ENCODE results near the gene CDH13. TPM values are rescaled to one million over a fixed set of nuclear protein-coding genes. Genes with fewer than 3 reads are reported as not detected.
A peak's percentile ranks its signal among the peaks of the same experiment; 100 is the strongest.

CDH13 gene
- polyA plus RNA-seq, 6 donors from 2014 or later: 0.04 to 0.29 (median 0.19) TPM; not detected in 1

DNA sequence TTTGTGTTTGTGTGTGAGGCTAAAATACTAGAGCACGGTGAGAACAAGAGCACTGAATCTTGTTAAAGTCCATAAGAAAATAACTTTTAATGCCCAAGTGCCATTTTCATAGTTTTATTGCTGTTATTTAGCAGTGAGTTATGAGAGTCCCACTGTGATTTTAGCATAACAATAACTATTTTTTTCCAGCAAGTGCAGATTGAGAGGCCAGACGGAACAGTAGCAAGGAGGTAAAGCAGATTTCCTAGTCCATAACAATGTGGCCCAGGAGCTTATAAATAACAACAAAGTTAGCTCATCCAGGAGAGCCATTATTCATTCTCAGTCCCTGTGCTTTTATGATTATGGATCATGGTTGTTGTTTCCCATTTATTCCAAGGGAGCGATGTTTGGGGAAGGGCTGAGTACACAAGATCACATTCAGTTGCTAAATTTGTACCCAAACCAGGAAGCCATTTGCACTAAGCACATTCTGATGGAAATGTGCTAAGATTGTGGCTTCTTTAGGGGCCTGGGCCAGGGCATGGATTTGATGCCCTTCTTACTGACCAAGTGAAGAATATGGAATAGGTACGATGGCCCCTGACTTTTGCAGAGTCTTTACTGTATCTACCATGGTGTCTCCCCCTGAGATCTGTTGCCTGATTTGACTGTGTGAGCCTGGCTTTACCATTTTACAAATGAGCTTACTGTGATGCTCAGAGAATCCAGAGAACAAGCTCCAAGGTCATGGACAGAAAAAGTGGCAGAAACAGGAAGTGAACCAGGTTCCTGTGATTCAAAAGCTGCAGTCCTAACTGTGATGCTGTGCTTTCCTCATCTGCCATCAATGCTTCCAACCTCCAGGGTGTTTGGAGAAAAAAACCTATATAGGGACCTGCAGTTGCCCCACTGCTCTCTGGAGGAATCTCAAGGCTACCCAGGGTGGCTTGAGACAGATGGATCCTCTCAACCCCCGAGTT lies 976.3 kb downstream of the CDH13 start:
- H3K27ac Mint-ChIP-seq: no peak overlapping the region
- H3K27me3 Mint-ChIP-seq: peaks cover 6 to 23% (median 7%) of the 10 kb centered on the region in 3 donors
- no peaks in the 10 kb centered on the region for H3K36me3 Mint-ChIP-seq
- no peak overlapping the region for H3K4me3 Mint-ChIP-seq
- H3K9me3 Mint-ChIP-seq: no peaks in the 10 kb centered on the region
- no peaks in the 10 kb centered on the region for H3K4me1 Mint-ChIP-seq
- DNase-seq (no peak), ATAC-seq (ENCODE audit: low read depth in 2 of 2) (no peak)

DNA sequence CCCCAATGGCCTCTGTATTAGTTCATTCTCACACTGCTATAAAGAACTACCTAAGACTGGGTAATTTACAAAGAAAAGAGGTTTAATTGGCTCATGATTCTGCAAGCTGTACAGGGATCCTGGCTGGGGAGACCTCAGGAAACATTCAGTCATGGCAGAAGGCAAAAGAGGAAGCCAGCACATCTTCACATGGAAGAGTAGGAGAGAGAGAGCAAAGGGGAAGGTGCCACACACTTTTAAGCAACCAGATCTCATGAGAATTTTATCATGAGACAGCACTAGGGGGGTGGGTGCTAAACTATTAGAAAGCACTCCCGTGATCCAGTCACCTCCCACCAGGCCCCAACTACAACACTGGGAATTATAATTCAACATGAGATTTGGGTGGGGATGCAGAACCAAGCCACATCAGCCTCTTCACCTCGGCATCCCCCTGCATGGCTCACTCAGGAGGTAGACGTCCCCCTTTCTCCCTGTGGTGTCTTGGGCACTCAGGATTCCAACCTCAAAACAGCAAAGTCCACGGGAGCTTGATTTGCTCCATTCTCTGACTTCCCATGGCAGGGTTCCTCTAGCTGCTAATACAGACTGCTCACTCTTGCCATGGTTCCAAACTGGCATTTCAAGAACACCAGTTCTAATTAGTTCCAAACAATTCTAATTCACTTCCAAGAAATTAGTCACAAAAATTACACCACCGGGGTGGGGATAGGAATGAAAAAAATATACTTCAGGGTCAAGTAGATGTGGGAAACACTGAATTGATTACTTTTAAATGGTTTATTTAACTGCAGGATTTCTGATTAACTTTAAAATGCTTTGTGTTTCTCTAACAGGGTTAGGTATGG lies 977.2 kb downstream of the CDH13 start:
- Mint-ChIP-seq H3K36me3 (no peaks in the 10 kb centered on the region), H3K4me3 (no peak overlapping the region), H3K27me3 (peaks cover 6 to 23% (median 7%) of the 10 kb centered on the region in 3 donors), H3K4me1 (no peaks in the 10 kb centered on the region), H3K27ac (peak overlapping the region in 1 of 6 donors; percentile 18), H3K9me3 (no peaks in the 10 kb centered on the region)
- ATAC-seq (ENCODE audit: low read depth in 2 of 2): no peak
- DNase-seq: no peak

DNA sequence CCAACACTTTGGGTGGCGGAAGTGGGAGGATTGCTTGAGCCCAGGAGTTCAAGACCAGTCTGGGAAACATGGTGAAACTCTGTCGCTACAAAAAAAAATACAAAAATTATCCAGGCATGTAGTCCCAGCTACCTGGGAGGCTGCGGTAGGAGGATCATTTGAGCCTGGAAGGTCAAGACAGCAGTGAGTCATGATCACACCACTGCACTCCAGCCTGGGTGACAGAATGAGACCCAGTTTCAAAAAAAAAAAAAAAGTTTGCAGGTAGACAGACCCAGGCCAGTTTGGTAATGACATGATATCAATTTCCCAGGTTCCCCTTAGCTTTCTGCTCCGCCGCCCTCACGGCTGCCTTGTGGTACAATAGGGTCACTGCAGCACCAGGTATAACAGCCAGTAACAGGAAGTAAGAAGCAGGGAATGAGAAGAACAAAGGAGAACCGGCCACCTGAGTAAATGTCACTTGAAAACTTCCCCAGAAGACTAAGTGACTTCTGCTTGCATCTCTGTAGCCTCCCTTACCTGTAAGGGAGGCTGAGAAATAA lies 979.8 kb downstream of the CDH13 start:
- ATAC-seq (ENCODE audit: low read depth in 2 of 2): no peak

DNA sequence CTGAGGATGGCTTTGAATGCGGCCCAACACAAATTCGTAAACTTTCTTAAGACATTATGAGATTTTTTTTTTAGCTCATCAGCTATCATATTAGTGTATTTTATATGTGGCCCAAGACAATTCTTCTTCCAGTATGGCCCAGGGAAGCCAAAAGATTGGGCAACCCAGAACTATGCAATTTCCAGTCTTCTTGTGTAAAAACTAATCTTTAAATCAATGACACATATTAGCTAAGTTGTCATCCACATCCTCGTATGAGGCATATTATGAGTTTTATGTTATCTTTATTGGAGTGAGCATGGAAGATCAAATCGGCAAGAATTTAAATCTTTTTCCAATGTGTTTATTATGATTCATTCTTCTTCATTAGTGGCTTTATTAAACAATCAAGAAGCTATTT lies 982.4 kb downstream of the CDH13 start:
- no peak for ATAC-seq (ENCODE audit: low read depth in 2 of 2)
- H3K4me1 Mint-ChIP-seq: no peaks in the 10 kb centered on the region
- H3K27ac Mint-ChIP-seq: no peak overlapping the region
- H3K9me3 Mint-ChIP-seq: peaks cover 0 to 14% (median 3%) of the 10 kb centered on the region in 7 donors
- no peak for DNase-seq
- H3K27me3 Mint-ChIP-seq: peaks cover 1 to 11% (median 7%) of the 10 kb centered on the region in 3 donors
- H3K4me3 Mint-ChIP-seq: no peak overlapping the region
- peaks cover 0 to 6% of the 10 kb centered on the region in 2 donors for H3K36me3 Mint-ChIP-seq

More for the DNA sequence above, 979.8 kb downstream of the CDH13 start:
- Mint-ChIP-seq H3K36me3 (no peaks in the 10 kb centered on the region), H3K27ac (peak overlapping the region in 2 of 6 donors; percentile 24 to 28), H3K4me3 (peak overlapping the region in 1 of 8 donors; percentile 53), H3K4me1 (no peaks in the 10 kb centered on the region), H3K27me3 (peaks cover 6 to 18% (median 7%) of the 10 kb centered on the region in 3 donors), H3K9me3 (peaks cover 0 to 5% (median 0%) of the 10 kb centered on the region in 7 donors)
- DNase-seq: no peak

DNA sequence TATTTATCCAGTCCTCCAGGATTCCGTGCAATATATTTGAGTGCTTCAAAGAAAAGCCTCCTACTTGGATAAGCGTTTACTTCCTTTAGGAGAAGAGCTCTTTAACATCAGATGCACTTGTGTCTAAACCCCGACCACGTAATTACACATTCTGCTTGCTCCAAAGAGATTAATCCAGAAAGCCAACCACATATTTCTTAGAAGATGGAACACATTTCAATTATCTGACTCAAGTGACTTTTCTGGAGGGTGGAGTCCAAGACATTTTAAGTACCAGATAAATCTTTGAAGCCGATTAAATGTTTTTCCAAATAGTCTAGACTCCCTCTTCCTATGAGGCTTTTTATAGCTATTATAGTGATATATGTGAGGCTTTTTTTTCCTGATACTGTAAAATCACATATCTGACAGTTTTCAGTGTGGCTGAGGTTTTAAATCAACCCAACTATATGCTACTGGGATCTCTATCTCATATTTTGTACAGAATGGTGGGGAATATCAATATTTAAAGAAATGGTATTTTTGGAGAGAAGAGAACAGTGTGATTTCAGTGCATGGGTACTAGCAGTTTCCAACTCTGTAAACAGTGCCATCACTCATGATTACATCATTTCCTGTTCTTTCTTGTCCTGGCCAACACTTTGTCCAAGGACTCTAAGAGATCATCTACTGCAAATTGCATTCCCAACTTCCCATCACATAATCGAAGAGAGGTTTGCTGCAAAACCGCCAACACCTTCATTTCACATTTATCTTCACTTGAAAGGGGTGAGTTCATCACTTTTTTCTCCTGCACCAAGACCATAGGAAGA lies 988.6 kb downstream of the CDH13 start:
- no peak overlapping the region for H3K27ac Mint-ChIP-seq
- H3K27me3 Mint-ChIP-seq: peaks cover 12 to 44% (median 20%) of the 10 kb centered on the region in 3 donors
- DNase-seq (no peak), ATAC-seq (ENCODE audit: low read depth in 2 of 2) (no peak)
- peaks cover 0 to 14% (median 3%) of the 10 kb centered on the region in 7 donors for H3K9me3 Mint-ChIP-seq
- peaks cover 0 to 6% of the 10 kb centered on the region in 2 donors for H3K36me3 Mint-ChIP-seq
- peaks cover 0 to 3% (median 0%) of the 10 kb centered on the region in 3 donors for H3K4me1 Mint-ChIP-seq
- no peak overlapping the region for H3K4me3 Mint-ChIP-seq

DNA sequence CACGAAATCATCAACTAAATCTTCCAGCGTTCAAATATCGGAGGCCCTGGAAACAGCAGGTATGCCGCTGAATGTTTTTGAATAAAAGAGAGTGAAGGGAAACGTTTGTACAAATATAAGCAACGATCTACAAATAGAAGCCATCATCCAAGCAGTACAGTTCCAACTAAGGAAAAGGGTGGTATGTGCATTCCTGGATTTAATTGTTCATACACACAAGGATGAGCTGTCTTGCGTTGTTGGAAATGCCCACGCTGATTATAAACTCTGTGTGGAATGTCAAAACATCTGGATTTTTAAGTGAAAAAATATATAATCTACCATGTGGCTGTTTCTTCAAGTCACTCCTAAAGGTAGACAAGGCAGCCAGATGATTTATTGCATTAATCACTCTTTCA lies 989.2 kb downstream of the CDH13 start:
- peaks cover 0 to 6% of the 10 kb centered on the region in 2 donors for H3K36me3 Mint-ChIP-seq
- no peak for DNase-seq
- peaks cover 0 to 14% (median 3%) of the 10 kb centered on the region in 7 donors for H3K9me3 Mint-ChIP-seq
- H3K4me3 Mint-ChIP-seq: no peak overlapping the region
- H3K4me1 Mint-ChIP-seq: peaks cover 0 to 3% (median 0%) of the 10 kb centered on the region in 3 donors
- H3K27me3 Mint-ChIP-seq: peaks cover 12 to 44% (median 20%) of the 10 kb centered on the region in 3 donors
- ATAC-seq (ENCODE audit: low read depth in 2 of 2): no peak
- H3K27ac Mint-ChIP-seq: no peak overlapping the region

DNA sequence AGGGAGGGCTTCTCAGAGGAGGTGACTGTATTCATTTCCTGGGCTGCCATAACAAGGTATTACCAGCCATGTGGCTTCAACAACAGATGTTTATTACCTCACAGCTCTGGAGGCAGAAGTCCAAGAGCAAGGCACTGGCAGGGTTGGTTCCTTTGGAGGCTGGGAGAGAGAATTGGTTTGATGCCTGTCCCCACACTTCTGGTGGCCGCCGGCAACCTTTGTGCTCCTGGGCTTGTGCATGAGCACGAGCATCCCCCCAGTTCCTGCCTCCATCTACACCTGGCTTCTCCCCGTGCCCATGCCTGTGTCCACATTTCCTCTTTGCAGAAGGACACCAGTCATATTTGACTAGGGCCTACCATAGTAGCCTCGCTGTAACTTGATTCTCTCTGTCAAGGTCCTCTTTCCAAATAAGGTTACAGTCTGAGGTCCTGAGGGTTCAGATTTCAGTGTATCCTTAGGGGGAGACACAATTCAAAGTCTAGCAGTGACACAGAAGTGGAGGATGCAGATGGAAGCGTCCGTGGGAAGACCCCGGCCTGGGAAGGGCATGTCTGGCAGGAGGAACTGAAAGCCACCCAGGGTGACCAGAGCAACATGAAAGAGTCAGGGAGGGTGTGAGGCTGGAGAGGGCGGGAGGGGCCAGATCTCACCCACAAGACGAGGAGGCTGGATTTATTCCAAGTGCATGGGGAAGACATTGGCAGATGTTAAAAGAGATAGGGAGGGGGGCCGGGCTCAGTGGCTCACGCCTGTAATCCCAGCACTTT lies 992.8 kb downstream of the CDH13 start:
- Mint-ChIP-seq H3K4me3 (no peak overlapping the region), H3K27ac (no peak overlapping the region), H3K4me1 (peaks cover 0 to 3% (median 0%) of the 10 kb centered on the region in 3 donors), H3K36me3 (no peaks in the 10 kb centered on the region), H3K27me3 (peaks cover 8 to 45% (median 20%) of the 10 kb centered on the region in 3 donors), H3K9me3 (no peaks in the 10 kb centered on the region)
- ATAC-seq (ENCODE audit: low read depth in 2 of 2) (no peak), DNase-seq (no peak)

DNA sequence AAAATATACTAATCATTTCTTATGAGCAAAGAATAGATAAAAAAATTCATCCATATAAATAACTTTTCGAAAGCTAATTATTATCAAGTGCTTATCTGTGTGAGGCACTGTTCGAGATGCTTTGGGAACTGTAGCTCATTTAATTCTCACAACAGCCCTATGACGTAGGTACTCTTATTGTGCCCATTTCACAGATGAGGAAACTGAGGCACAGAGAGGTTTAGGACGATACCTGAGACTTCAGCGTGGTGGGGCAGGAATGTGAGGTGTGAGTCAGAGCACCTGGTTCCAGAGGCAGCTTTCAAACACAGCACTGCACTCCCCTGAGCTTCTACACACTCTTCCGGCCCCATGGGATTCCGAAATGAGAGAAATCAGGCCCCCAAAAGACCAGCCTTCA lies 995.2 kb downstream of the CDH13 start:
- no peaks in the 10 kb centered on the region for H3K9me3 Mint-ChIP-seq
- DNase-seq (no peak), ATAC-seq (ENCODE audit: low read depth in 2 of 2) (no peak)
- no peaks in the 10 kb centered on the region for H3K36me3 Mint-ChIP-seq
- H3K27me3 Mint-ChIP-seq: peaks cover 8 to 28% (median 12%) of the 10 kb centered on the region in 3 donors
- H3K4me3 Mint-ChIP-seq: no peak overlapping the region
- H3K27ac Mint-ChIP-seq: no peak overlapping the region
- peaks cover 0 to 3% (median 0%) of the 10 kb centered on the region in 3 donors for H3K4me1 Mint-ChIP-seq

DNA sequence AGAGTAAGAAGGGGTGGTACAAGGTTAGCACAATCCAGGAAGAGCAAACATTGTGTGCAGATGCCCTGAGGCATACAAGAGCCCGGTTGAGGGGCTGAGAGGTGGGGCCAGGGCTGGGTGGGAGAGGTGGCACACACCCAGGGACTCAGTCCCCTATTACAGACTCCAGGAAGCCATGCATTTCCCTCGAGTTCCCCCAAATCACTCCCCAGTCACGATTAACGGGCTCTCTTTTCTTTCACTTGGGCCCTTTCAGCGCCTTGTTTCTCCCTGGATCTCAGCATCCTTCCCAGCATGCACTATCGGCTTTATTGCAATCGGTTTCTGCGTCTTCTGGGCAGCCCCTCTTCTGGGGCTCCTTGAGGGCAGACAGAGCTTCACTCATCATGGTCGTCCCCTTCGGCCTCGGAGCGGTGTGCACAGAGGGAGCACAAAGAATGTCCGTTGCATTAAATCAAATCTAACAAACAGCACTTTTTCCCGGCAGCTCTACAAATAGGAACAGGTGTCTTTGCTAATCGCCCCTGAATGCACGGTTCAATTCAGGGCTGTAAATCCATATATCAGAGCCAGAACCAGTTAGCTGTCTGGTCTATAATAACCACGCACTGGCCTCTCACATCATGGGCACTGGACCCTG lies 996.4 kb downstream of the CDH13 start:
- no peaks in the 10 kb centered on the region for H3K9me3 Mint-ChIP-seq
- DNase-seq (no peak), ATAC-seq (ENCODE audit: low read depth in 2 of 2) (no peak)
- H3K4me1 Mint-ChIP-seq: peaks cover 0 to 3% (median 0%) of the 10 kb centered on the region in 3 donors
- peaks cover 10 to 27% (median 10%) of the 10 kb centered on the region in 3 donors for H3K27me3 Mint-ChIP-seq
- H3K27ac Mint-ChIP-seq: no peak overlapping the region
- H3K36me3 Mint-ChIP-seq: no peaks in the 10 kb centered on the region
- no peak overlapping the region for H3K4me3 Mint-ChIP-seq

DNA sequence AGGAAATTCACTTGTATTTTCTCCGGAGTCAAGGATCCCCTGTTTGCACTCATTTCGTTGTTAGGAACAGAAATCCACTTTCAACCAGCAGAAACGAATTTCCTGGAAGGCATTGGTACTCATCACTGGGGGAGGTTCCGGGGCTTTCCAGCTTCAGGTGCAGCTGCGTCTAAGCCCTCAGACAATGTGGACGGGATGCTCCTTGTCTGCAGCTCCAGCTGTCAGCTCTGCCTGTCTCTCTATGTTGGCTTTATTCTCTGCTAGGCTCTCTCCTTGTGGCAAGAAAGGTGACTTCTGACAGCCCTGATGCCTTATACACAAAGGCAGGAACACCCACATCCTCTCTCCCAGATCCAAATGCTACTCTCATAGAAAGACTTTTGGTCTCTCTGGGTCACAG lies 997.1 kb downstream of the CDH13 start:
- Mint-ChIP-seq H3K4me3 (no peak overlapping the region), H3K4me1 (peaks cover 0 to 3% (median 0%) of the 10 kb centered on the region in 3 donors)

DNA sequence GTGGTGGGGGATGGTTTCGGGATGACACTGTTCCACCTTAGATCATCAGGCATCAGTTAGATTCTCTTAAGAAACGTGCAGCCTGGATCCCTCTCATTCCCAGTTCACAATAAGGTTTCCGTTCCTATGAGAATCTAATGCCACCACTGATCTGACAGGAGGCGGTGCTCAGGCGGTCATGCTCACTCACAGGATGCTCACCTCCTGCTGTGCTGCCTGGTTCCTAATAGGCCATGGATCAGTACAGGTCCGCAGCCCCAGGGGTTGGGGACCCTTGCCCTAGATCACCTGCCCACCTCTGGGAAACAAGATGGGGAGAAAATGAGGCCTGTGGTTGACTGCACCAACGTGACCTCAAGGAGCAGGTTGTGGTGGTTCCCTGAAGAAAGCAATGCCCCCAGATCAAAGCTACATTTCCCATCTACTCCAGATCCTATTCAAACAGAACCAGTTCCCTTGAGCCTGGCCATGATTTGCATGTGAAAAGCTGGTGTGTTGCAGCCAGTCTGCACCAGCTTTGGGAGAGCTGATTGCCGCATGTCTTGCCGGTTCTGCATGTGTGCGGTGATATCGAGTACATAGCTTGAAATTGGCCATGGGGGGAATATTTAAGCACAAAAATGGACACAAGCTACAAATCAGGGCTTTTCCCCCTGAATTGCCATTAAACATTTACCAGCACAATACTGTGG lies 997.8 kb downstream of the CDH13 start:
- H3K27ac Mint-ChIP-seq: no peak overlapping the region
- ATAC-seq (ENCODE audit: low read depth in 2 of 2) (no peak), DNase-seq (no peak)
- H3K9me3 Mint-ChIP-seq: no peaks in the 10 kb centered on the region
- H3K4me3 Mint-ChIP-seq: no peak overlapping the region
- peaks cover 6 to 21% (median 11%) of the 10 kb centered on the region in 3 donors for H3K27me3 Mint-ChIP-seq
- peaks cover 0 to 3% (median 0%) of the 10 kb centered on the region in 3 donors for H3K4me1 Mint-ChIP-seq
- no peaks in the 10 kb centered on the region for H3K36me3 Mint-ChIP-seq

More for the DNA sequence above, 997.1 kb downstream of the CDH13 start:
- Mint-ChIP-seq H3K27me3 (peaks cover 9 to 25% (median 10%) of the 10 kb centered on the region in 3 donors), H3K27ac (no peak overlapping the region), H3K9me3 (no peaks in the 10 kb centered on the region), H3K36me3 (no peaks in the 10 kb centered on the region)
- ATAC-seq (ENCODE audit: low read depth in 2 of 2): no peak
- no peak for DNase-seq

Measured in naive B cell (primary cell).